Hematopoietic multipotent progenitor cell treated with erythropoietin and hydrocortisone succinate and interleukin-3 and kit ligand, for 17 days (in vitro differentiated cells): ENCODE data around the gene UMOD.

Experiments
- DNase-seq: peaks from one replicate; pipeline ENCODE4 v3.0.0-alpha.2; 2015; ENCODE audit warnings: low spot score

Gene UMOD

DNA sequence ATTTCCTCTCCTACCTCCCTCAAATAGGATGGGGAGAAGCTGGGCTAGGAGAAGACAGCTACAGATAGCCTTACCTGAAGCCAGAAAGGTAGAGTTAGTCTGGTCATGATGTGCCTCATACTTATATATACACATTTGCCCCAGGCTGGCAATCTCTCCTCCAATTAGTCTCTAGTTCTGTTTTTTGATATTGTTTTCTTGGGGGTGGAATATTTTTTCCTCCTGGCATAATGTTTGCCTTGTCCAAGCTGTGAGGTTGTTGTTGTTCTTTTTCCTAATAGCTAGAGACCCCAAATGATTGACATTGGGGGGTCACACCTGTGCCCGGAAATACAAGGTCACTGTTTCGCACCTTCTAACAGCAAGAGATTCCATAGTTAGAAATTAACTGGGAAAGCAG, at the start of gene UMOD:
UMOD (minus strand) TSS at position 101 of the 400 bp plus-strand sequence. CDS start 1,978 bp downstream, outside the sequence.
- DNase-seq = no peak

DNA sequence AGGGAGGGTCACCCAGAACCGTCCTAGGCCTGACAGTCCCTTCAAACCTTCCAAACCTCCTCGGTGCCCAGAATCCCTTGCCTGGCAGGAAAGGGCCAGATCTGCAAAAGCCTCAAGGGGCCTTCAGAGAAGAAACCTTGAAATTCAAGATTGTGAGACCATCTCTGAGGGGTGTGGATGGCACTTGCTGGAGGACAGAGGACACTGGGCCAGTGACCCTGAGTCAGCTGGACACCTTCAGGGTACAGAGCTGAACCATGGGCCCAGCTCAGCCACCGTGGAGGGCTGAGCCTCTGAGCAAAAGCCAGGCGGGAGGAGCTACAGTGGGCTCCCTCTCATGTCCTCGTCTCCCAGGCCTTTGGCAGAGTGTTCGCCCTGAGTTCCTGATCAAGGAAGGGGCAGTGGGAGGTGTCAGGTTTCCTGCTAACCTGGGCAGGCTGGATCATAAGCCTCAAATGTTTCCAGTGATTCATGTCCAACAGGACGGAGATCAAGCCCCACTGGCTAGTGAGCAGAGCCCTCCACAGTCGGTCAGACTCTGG, 49.0 kb upstream of the UMOD start:
- DNase-seq = no peak

DNA sequence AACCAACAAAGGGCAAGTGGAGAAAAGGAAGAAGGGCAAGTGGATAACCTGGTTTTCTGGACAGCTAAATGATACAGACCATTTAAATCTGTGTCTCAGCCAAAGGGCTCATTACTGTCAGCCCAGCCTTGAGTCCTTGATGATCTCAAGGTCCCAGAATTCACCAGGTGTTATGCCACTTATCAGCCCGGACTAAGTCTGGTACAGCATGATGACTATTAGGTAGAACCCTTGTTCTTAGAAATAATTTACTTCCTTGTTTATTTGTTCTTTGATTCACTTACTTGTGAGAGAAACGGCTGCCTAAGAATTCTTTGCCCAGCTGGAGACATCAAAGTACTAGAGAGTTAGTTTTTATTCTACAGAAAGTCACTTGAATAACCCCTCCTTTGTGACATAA, 48.6 kb upstream of the UMOD start:
- no peak for DNase-seq

DNA sequence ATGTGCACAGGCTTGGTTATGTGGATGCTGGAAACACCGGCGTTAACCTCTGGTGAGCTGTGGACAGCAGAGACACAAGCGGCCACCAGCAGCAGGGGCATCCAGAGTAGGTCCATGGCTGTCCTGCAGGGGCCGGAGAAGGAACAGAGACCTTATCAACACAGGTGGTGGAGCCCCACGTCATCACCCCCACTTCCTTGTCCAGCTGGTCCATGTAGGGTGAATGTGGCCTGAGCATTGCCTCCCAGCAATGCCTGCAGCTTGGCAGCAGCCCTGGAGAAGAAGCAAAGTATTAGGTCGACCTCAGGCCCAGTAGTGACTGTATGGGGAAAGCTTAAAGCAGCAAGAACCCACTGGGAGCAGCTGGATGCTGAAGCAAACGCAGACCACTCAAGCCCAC, 46.7 kb upstream of the UMOD start:
- no peak for DNase-seq

DNA sequence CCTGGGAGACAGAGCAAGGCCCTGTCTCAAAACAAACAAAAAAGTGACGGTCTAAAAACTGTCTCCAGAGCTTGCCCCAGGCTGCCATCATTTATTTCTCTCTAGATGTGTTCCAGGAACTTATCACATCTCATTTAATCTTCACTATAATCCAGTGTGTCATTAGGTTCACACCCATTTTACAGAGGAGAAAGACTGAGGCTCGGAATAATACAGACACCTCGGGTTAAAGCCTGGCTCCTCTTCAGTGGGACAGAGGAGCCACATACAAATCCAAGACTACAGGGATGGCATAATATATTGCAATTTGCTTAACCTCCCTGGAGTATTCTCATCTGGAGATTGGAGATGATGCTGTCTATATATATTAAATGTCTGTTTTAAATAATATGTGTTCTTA, 46.1 kb upstream of the UMOD start:
- DNase-seq = no peak

DNA sequence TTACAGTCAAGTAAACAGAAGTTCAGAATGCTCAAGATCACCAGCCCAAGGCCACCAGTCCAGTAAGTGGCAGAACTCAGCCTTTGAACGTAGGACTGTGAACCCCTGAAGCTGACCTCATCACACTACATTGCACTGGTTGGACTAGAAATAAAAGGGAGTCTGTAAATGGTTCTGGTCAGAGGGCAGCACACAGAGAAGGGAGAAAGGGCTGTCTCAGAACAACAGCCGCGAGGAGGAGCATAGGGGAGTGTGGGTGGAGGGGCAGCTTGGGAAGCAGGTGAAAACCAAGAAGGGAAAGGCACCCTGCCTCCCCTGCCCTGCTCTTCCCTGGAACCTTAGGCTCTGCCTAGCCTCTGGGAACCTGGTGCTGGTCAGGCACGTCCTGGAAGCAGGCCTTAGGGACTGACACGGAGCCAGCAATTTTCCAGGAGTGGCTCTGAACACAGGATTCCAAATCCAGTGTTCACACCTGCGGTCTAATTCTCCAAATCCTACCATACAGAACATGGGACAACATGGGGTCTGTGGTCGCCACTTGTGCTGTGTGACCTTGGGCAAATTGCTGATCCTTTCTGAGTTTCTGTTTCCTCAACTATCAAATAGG, 45.1 kb upstream of the UMOD start:
- DNase-seq = no peak

DNA sequence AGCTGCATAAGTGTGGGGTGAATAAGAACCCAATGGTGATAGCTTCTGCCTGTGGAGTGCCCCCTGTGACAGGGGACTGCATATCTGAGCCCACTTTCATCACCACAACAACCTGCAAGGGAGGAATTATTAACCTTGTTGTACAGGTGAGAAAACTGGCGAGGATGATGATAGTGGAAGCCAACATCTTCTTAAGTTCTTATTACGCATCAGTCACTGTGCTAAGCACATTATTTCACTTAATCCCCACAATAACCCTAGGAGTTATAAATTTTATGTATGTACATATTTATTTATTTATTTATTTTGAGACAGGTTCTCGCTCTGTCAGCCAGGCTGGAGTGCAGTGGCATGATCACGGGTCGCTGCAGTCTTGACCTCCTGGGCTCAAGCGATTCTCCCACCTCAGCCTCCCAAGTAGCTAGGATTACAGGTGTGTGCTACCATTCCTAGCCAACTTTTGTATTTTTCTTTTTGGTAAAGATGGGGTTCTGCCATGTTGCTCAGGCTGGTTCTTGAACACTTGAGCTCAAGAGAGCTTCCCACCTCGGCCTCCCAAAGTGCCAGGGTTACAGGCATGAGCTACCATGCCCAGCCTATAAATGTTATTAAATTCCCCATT, 44.4 kb upstream of the UMOD start:
- DNase-seq = no peak

DNA sequence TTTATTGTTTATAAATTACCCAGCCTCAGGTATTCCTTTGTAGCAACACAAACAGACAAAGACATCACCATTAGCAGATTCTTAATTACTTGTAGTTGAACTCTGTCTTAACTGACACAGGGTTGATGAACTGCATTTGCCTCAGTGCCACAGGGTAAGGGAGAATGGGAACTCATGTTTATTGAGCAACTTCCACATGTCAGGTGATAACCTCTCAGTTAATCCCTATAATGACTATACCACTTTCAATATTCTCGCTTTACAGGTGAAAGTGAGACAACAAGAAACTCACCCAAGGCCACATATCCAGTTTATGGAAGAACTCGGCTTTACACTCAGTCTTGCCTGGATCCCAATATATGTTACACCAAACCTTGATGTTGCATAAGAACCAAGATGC, 43.4 kb upstream of the UMOD start:
- no peak for DNase-seq

DNA sequence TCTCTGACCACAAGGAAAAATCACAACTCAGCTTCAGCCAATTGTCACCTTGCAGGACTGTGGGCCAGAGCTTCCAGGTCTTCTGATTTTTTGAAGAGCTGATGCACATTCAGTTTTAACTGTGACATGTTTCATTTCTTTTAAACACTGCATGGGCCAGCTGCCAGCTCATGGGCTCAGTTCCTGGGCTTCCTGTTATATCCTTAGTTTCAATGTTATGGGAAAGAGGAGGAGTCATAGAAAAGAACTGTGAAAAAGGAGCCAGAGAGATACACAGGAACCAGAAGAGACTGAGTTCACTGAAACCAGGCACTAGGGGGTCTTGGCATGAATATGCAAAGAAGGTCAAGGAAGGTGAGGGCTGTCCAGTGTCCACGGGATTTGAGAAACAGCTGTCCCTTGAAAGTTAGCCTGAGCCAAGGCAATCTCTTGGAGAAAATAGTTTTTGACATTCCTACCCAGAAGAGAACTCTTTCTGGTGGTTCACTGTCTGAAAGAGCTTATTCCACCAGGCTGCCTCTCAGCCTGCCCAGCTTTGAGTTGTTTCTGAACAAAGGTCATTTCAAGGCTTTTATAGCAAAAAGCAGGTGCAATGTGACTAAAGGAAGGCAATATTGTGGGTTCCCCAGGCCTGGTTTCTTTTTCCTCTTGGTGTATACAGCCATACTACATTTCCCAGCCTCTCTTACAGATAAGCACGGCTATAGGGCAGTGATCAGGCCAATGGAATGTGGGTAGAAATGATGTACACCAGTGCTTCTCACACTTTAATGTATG, 41.5 kb upstream of the UMOD start:
- no peak for DNase-seq

DNA sequence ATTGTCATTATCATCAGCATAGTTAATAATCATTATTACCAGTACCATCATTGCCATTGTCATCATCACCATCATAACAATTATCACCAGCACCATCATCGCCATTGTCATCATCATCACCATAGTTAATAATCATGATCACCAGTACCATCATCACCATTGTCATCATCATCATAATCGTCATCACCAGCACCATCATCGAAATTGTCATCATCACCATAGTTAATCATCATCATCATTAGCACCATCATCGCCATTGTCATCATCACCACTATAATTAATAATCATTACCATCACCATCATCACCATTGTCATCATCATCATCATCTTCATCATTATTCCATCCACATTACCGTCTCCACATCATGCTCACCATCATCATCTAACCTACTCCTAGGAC, 38.5 kb upstream of the UMOD start:
- no peak for DNase-seq

DNA sequence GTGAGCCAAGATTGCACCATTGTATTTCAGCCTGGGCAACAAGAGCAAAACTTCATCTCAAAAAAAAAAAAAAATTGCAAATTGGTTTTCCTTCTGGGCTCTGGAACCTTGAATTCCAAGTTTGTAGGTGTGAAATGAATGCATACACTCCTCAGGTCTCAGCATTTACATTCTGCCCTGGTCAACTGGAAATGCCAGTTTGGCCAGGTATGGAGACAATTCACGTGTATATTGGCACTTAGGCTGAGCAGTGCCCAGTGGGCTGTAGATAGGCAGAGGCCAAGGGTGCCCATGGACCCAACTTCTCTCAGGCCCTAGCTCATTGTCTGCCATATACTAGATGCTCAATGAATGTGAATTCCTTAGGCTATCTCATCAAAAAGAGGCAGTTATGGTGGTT, 36.3 kb upstream of the UMOD start:
- DNase-seq = no peak

DNA sequence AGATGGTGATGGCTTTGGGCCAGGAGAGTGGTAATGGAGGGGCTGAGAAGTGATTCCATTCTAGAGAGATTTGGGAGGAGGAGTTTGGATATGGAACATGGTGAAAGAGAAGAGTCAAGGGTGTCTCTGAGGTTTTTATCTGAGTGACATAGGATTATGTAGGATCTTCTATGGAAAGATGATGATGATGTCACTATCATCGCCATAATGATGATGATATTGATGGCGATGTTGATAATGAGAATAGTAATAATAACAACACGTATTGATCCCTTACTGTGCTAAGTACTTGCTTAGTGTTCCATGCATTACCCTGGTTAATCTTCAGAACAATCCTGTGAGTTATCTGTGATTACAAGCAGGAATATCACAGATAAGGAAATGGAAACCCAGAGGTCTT, 35.5 kb upstream of the UMOD start:
- no peak for DNase-seq

DNA sequence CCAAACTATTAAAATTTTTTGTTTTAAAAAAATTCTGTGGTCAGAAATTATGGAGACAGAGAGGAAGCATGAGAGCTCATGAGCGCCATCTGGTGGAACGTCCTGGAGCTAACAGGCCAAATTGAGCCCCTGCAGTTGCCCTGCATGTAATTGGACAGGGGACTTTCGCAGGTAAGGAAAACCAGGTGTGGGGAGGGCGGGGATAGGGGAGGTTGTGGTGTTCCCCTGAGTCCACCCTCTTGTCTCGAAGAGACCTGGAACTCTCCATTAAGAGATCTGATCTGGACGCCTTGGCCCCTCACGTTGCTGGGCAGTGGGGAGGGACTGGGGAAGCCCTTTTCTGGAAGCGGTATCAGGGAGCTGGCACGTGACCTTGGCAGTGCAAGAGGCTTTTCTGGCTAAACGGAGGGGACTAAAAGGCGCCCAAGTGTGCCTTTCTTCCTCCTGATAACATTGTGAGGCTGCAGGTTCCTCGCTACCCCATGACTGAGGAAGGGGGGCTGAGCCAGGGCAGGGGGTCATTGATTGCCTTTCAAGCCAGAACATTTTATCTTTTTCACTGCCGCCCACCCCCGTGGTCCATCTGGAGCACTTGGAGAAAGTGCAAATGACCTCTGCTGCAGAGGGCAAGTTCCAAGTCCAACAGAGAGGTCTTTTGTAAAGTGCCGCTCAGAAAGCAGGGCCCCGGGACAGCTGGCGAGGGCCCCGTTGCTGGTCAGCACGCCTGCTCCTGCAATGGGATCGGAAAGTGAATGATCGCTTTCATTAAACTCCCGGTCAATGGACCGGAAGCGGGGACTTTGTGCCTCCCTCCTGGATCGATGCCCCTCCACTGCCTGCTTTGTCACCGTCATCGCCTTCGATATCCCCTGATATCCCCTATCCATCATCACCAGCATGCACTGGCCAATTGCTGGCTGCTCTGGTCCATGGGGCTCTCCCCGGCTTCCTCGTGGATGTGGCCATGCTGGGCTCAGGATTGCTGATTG, 33.6 kb upstream of the UMOD start:
- DNase-seq = peak; percentile 56

DNA sequence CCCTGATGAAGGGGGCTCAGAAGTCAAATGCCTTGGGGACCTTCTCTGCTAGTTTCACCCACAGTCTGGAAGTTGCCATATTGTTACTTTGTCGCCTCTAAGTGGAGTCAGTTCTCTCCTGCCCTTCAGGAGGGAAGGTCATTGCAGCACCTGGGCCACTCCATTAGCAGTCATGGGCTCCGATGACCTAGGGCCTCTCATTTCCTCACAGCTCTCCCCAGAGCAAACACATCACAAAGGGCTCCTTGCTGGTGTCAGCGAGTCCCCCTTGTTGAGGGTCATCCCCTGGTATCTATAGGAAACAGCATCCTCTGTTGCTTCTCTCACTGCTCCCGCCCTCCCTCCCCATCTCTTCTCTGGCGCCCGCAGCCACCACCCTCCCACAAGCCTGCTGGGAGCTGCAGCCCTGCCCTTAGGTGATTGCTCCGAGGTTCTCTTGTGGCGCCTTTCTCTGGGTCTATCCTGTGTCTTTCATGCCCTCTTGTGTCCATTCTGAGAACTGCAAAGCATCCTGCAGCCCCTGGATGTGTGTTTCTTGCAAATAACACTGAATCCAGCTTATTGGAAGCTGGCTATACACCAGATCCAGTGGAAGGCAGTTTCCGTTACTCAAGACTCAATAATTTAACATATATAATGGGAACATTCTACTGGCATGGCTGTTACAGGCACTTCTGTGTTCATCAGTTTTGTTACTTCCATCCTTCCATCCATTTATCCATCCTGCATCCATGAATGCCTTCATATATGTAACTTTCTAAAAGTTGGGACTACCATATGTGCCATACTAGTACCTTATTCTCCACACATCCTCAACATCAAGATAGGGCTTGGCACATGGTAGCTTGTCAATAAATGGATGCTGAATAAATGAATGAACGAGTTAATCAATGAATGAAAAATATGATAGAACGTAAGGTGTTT, 30.9 kb upstream of the UMOD start:
- DNase-seq = peak; percentile 21

DNA sequence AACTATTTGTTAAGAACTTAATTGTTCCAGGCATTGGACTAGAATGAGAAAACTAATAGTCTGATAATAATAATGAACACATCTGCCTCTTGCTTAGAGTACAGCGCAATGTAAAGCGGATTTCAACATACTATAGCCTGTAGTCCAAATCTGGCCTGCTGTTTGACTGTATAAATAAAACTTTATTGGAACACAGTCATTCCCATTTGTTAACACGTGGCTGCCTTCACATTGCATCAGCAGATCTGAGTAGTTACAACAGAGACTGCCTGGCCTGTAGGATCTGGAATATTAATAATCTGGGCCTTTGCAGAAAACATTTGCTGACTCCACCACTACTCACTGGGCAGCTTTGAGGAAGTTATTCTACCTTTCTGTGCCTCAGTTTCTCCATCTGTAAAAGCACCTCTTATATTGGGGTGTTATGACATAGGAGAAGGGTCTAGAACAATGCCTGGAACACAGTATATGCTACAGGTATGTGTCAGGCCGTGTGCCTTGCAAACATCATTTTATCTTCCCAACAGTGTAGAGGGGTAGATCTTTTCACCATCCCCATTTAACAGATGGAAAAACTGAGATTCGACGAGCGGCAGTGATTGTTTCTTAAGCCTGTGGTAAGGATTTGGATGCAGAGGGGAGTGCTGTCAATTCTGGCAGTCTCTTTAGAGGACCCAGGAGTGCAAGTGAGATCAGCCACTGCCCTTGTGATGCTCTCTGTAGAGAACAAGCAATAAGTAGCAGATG, 29.9 kb upstream of the UMOD start:
- no peak for DNase-seq

DNA sequence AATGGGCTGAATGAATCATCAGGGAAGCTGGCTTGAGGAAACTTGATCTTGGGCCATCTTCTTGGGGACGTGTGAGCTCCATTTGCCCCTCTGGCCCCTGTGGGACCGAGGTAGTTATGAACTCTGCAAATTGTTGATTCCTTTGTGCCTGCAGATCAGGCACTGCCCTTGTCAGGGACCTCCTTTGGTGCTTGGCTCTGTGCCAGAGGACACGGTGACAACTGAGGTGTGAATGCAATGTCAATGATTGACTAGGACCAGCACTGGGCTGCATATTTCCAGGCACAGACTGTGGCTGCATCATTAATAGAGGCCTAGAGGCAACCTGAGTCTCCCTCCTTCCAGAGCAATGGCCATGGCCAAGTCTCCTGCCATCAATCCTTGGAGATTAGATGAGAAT, 28.3 kb upstream of the UMOD start:
- DNase-seq = no peak

DNA sequence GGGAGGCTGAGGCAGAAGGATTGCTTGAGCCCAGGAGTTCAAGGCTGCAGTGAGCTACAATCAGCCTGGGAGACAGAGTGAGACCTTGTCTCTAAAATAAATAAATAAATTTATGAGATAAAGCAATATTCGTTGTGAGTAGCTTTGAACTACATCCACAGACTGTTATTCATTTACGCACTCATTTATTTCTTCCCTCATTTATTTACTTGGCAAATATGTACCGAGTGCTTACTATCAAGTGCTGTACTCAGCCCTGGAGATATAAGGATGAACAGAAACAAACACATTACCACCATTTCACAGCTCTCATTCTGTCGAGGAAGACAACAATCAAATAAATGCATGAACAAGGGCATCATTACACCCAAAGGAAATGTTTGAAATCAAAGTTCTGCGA, 24.7 kb upstream of the UMOD start:
- no peak for DNase-seq

DNA sequence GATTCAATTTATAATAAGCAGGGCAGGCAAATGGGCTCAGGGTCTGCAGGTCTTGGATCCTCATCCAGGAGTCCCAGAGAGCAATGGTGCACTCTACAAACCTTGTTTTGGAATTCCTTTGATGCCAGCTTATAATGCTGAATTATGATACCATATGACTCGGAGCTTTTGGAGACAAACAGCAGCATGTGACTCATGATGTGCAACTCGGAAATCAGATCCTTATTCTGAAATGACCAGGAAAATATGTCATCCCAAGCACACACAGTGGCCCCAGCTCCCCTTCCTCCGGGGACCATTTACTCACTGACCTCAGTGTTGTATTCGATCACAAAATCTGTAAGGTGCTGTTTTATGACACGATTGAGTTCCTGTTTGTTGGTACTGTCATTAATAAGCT, 20.2 kb upstream of the UMOD start:
- DNase-seq = no peak

DNA sequence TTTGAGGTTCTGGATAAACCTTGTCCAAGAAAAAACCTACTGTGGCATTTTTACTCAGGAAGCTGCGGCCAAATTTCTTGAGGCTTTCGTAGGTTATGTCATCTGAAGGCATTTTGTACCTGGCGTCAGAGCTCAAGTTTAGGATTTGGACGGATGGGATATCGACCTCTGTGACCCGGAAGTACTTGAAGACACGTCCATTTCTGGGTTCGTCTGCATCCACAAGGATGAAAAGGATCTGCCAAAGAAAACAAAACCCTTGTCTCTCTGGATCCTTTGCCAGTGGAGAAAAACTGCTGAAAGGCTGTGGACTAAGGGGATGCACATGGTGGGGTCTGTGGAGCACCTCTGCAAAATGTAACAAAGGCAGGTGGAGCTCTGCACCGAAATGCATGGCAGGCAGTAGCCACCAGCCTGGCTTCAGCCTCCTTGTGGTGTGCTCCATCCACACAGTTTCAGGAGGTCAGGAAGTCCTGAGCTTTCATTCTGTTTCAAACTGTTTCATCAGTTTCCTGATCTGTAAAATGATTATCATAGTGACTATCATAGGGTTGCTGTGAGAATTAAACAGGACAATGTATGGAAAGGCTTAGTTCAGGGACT, 17.0 kb upstream of the UMOD start:
- no peak for DNase-seq

DNA sequence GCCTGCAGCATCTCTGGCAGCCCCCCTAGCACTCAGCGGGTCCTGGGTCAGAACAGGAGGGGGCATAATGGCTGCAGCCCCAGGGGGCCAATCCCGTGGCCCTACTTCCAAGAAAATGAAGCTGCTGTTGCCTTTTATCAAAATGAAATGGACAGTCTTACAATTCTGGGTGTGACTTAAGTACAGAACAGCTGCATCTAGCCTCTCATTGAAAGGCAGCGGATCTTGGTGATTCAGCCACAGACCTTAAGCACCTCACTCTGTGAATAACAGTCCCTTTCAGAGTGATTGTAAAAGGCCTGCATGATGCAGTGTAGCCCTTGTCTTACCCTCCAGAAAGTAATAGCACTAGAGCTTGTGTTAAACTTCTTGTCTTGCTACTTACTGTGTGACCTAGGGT, 11.5 kb upstream of the UMOD start:
- DNase-seq = no peak
